ENCODE measurements around the gene ECE1. TPM values are rescaled to one million over a fixed set of nuclear protein-coding genes. Genes with fewer than 3 reads are reported as not detected.

The ECE1 gene
- total and polyA plus RNA-seq, 10 of the 15 experiments (the other 5 are each of a cell fraction or from before 2014, with no cell fraction given): 0.97 to 81.0 (median 37.0) TPM

- BruUV-seq (replicated peaks): no TSS peak
- RAD21 ChIA-PET (ENCODE audit: unreplicated experiment): interaction anchor here (0.9 to 1.1 kb wide), 2 partner anchors 60 to 89 kb away, joined by 3 to 4 read pairs; no protein-coding TSS in a partner anchor
- Histone ChIP-seq H3K9ac (ENCODE audit: control insufficient read depth, insufficient read depth, low read length) (no peak overlapping the region), H3K4me1 (ENCODE audit: control insufficient read depth, insufficient read depth, low read length) (no peaks in the 10 kb centered on the region), H2AFZ (ENCODE audit: control insufficient read depth, low read depth, low read length) (no peak overlapping the region), H4K20me1 (ENCODE audit: control insufficient read depth, insufficient read depth) (no peaks in the 10 kb centered on the region), H3K4me3 (no peak overlapping the region), H3K4me2 (ENCODE audit: control insufficient read depth, insufficient read depth) (no peak overlapping the region), H3K79me2 (ENCODE audit: control insufficient read depth, insufficient read depth, low read length) (no peaks in the 10 kb centered on the region), H3K36me3 (ENCODE audit: control insufficient read depth in 2 of 2, insufficient read depth in 2 of 2, low read length in 1 of 2) (peaks cover 0 to 9% of the 10 kb centered on the region in 2 experiments; a peak in 2 of 4 replicates), H3K27ac (ENCODE audit: control insufficient read depth, insufficient read depth) (no peak overlapping the region), H3K27me3 (replicated peaks in 1 of 2; ENCODE audit: control insufficient read depth in 2 of 2, insufficient read depth in 2 of 2, low read length in 1 of 2) (no peaks in the 10 kb centered on the region), H3K9me3 (replicated peaks; ENCODE audit: control insufficient read depth, insufficient read depth, low read length) (no peaks in the 10 kb centered on the region)
- 60% methylated on average over 7 of the region's 7 CpGs for WGBS (ENCODE audit: insufficient coverage, insufficient replicate concordance, low lambda C conversion rate, missing lambda C conversion rate)
- POLR2A ChIA-PET: interaction anchor here (1.0 kb wide), 1 partner anchor 9 kb away, joined by 4 read pairs; no protein-coding TSS in a partner anchor
- intact Hi-C loops (cut with micrococcal nuclease; ENCODE audit: unreplicated experiment) (no loop called here), in situ Hi-C loops (cut with MboI) (no loop called here)
- SMC1A ChIA-PET (ENCODE audit: uncharacterized antibody, unreplicated experiment): no interaction called here
- CTCF ChIA-PET: no interaction called here
- FAIRE-seq (no peak), ATAC-seq (no peak), DNase-seq (ENCODE audit: low read depth, low spot score) (no peak)
- no peak for TF ChIP-seq SUPT20H (IDR thresholded peaks at IDR 0.05; ENCODE audit: borderline replicate concordance, control insufficient read depth, low read depth, low read length)
- TF ChIP-seq PBX3 (IDR thresholded peaks at IDR 0.05; ENCODE audit: insufficient replicate concordance, low read depth, low read length): no peak
- no peak for TF ChIP-seq YY1 (IDR thresholded peaks at IDR 0.05; ENCODE audit: low read depth, low read length)
- no peak for TF ChIP-seq BCLAF1 (IDR thresholded peaks at IDR 0.05)
- no peak for TF ChIP-seq TAF1 (IDR thresholded peaks at IDR 0.05; ENCODE audit: borderline replicate concordance, low read depth, low read length)
- TF ChIP-seq CTCF (IDR thresholded peaks at IDR 0.05 in 2 of 3, conservative IDR thresholded peaks at IDR 0.05 in 1 of 3; ENCODE audit: control insufficient read depth in 2 of 3, extremely low read depth in 1 of 3, insufficient read depth in 1 of 3, low read depth in 3 of 3, low read length in 3 of 3): no peak
- TF ChIP-seq PAX5 (IDR thresholded peaks at IDR 0.05; ENCODE audit: borderline replicate concordance, low read depth, low read length): no peak
- no peak for TF ChIP-seq TCF3 (IDR thresholded peaks at IDR 0.05; ENCODE audit: borderline replicate concordance, insufficient read depth, low read depth, low read length)
- no peak for TF ChIP-seq MYB (IDR thresholded peaks at IDR 0.05; ENCODE audit: borderline replicate concordance, low read depth, low read length)
- no peak for TF ChIP-seq POLR2AphosphoS2 (IDR thresholded peaks at IDR 0.05; ENCODE audit: low read depth, low read length)
- TF ChIP-seq ZBTB4 (CRISPR knock-in tag; IDR thresholded peaks at IDR 0.05): no peak
- no peak for TF ChIP-seq IRF4 (IDR thresholded peaks at IDR 0.05; ENCODE audit: low read depth, low read length)
- no peak for TF ChIP-seq MYC (IDR thresholded peaks at IDR 0.05; ENCODE audit: insufficient read depth, insufficient read length, insufficient replicate concordance, low read length, severe bottlenecking)
- no peak for TF ChIP-seq ZBED1 (IDR thresholded peaks at IDR 0.05; ENCODE audit: borderline replicate concordance)
- TF ChIP-seq HDGF (IDR thresholded peaks at IDR 0.05): no peak
- no peak for TF ChIP-seq POLR2A (IDR thresholded peaks at IDR 0.05; ENCODE audit: low read depth, low read length)
Observed at GRCh38 chr1:21277180-21277579, 13.1 kb downstream of the ECE1 start.

Data from GM12878 (cell line).